ENCODE measurements around the gene ABI1. TPM values are rescaled to one million over a fixed set of nuclear protein-coding genes. Genes with fewer than 3 reads are reported as not detected.

The ABI1 gene
- polyA plus RNA-seq, 1 donor = 50.1 TPM

GRCh38 chr10:26699631-26700030, 161.1 kb downstream of the ABI1 start:
- H3K4me3 ChIP-seq (ENCODE audit: low read length) = no peak overlapping the region
- WGBS (ENCODE audit: insufficient coverage, low lambda C conversion rate) = no CpG with 5 or more reads among the region's 7 CpGs
- no peak for DNase-seq

GRCh38 chr10:26698909-26699308, 161.8 kb downstream of the ABI1 start:
- WGBS (ENCODE audit: insufficient coverage, low lambda C conversion rate) = 20% methylated on average over 1 of the region's 2 CpGs
- no peak for DNase-seq
- H3K4me1 ChIP-seq (ENCODE audit: control insufficient read depth, insufficient read depth, low read length) = peaks cover 27% of the 10 kb centered on the region
- H3K4me3 ChIP-seq (ENCODE audit: low read length) = peak overlapping the region; percentile 68
- peaks cover 3% of the 10 kb centered on the region for H3K9me3 ChIP-seq (ENCODE audit: control insufficient read depth, low read depth, low read length)
- H3K27me3 ChIP-seq (ENCODE audit: control insufficient read depth, insufficient read depth, low read length) = no peaks in the 10 kb centered on the region
- no peak overlapping the region for H3K27ac ChIP-seq (ENCODE audit: low read length)
- peaks cover 3% of the 10 kb centered on the region for H3K36me3 ChIP-seq (ENCODE audit: control insufficient read depth, insufficient read depth, low read length)

More at GRCh38 chr10:26699631-26700030, 161.1 kb downstream of the ABI1 start:
- Histone ChIP-seq H3K36me3 (ENCODE audit: control insufficient read depth, insufficient read depth, low read length) (peaks cover 3% of the 10 kb centered on the region), H3K27ac (ENCODE audit: low read length) (no peak overlapping the region), H3K4me1 (ENCODE audit: control insufficient read depth, insufficient read depth, low read length) (peaks cover 27% of the 10 kb centered on the region), H3K9me3 (ENCODE audit: control insufficient read depth, low read depth, low read length) (peaks cover 3% of the 10 kb centered on the region), H3K27me3 (ENCODE audit: control insufficient read depth, insufficient read depth, low read length) (no peaks in the 10 kb centered on the region)

- H3K4me1 ChIP-seq (ENCODE audit: control insufficient read depth, insufficient read depth, low read length) = peaks cover 27% of the 10 kb centered on the region
- H3K36me3 ChIP-seq (ENCODE audit: control insufficient read depth, insufficient read depth, low read length) = peaks cover 1% of the 10 kb centered on the region
- H3K9me3 ChIP-seq (ENCODE audit: control insufficient read depth, low read depth, low read length) = peaks cover 3% of the 10 kb centered on the region
- DNase-seq = peak in 1 of 2 donors; percentile 41
- H3K27me3 ChIP-seq (ENCODE audit: control insufficient read depth, insufficient read depth, low read length) = no peaks in the 10 kb centered on the region
- H3K4me3 ChIP-seq (ENCODE audit: low read length) = peak overlapping the region; percentile 68
- peak overlapping the region; percentile 81 for H3K27ac ChIP-seq (ENCODE audit: low read length)
- WGBS (ENCODE audit: insufficient coverage, low lambda C conversion rate) = 20% methylated on average over 1 of the region's 42 CpGs
Measured at GRCh38 chr10:26697922-26698608, 162.7 kb downstream of the ABI1 start.

GRCh38 chr10:26697163-26697921, 163.4 kb downstream of the ABI1 start, which contains the start of gene PDSS1:
Gene PDSS1 (plus strand): TSS chr10:26697701. CDS start chr10:26697712, 11 bp downstream.
- WGBS (ENCODE audit: insufficient coverage, low lambda C conversion rate) = no CpG with 5 or more reads among the region's 82 CpGs

GRCh38 chr10:26696786-26697162, 164.0 kb downstream of the ABI1 start:
- peak; percentile 85 to 94 for DNase-seq
- Histone ChIP-seq H3K27me3 (ENCODE audit: control insufficient read depth, insufficient read depth, low read length) (no peaks in the 10 kb centered on the region), H3K36me3 (ENCODE audit: control insufficient read depth, insufficient read depth, low read length) (no peaks in the 10 kb centered on the region), H3K4me3 (ENCODE audit: low read length) (peak overlapping the region; percentile 68), H3K9me3 (ENCODE audit: control insufficient read depth, low read depth, low read length) (peaks cover 3% of the 10 kb centered on the region), H3K27ac (ENCODE audit: low read length) (peak overlapping the region; percentile 89), H3K4me1 (ENCODE audit: control insufficient read depth, insufficient read depth, low read length) (peaks cover 24% of the 10 kb centered on the region)
- no CpG with 5 or more reads among the region's 11 CpGs for WGBS (ENCODE audit: insufficient coverage, low lambda C conversion rate)

More at GRCh38 chr10:26697163-26697921, 163.4 kb downstream of the ABI1 start, which contains the start of gene PDSS1:
- peak; percentile 47 to 91 for DNase-seq
- Histone ChIP-seq H3K27me3 (ENCODE audit: control insufficient read depth, insufficient read depth, low read length) (no peaks in the 10 kb centered on the region), H3K27ac (ENCODE audit: low read length) (peak within 1 kb of the TSS; percentile 89), H3K9me3 (ENCODE audit: control insufficient read depth, low read depth, low read length) (peaks cover 3% of the 10 kb centered on the region), H3K36me3 (ENCODE audit: control insufficient read depth, insufficient read depth, low read length) (no peaks in the 10 kb centered on the region), H3K4me1 (ENCODE audit: control insufficient read depth, insufficient read depth, low read length) (peaks cover 25% of the 10 kb centered on the region), H3K4me3 (ENCODE audit: low read length) (peak within 1 kb of the TSS; percentile 68)

Other genes with a start within 250 kb of the ABI1 start
- gene PDSS1, start 163.3 kb downstream of the ABI1 start, polyA plus RNA-seq = 18.0 TPM
- gene ANKRD26, start 239.5 kb upstream of the ABI1 start, polyA plus RNA-seq = 8.7 TPM

All from large intestine (tissue), 3 donors.